ENCODE data around the gene DUSP8. TPM values are rescaled to one million over a fixed set of nuclear protein-coding genes. Genes with fewer than 3 reads are reported as not detected.

The DUSP8 gene
- total and polyA plus RNA-seq, 2 of the 8 experiments (the other 6 are each of a cell fraction or from before 2014, with no cell fraction given) = 2.8 to 3.6 TPM

DNA sequence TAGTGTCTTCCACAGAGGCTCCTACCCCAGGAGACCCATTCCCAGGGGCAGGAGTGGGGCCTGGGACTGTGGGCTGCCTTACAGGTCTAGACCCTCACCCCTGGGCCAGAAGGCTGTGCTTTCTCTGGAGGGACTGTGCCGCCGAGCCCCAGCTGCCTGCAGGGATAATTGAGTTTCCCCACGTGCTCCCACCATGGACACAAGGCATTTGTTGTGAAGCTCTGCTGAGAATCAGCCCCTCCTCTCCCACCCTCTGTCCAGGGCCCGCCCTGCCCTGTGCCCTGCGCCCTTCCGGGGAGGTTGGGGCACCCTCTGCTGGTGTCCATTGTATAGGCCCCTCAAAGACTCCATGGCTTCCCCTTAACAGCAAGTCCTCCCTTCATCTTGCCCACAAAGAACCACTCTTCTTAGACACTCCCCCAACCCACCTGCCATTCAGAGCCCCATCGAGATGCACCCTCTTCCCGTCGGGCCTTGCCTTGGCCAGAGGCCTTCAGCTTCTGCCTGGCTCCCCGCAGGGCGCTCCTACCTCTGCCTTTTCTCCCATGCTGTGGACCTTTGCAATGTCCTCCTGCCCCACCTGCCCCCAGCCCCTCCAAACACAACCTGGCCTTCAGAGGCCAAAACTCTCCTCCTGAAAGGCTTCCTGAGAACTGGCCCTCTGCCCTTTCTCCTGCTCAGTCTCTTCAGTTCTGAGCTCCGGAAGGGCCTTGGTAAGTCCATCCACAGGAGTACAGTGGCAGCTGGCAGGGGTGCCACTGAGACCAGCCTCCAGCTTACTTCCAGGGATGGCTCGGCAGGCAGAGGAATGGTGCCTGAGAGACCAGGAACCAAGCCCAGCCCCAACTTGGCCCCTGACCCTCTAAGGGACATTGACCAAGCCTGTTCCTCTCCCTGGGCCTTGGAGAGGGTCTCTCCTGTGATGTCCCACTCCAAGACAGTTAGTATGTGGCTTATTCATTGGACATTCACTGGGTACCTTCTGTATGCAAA is 22.4 kb downstream of the DUSP8 start:
- H3K4me2 ChIP-seq (ENCODE audit: insufficient read depth in 1 of 2, low read depth in 2 of 2, low read length in 2 of 2) = no peak overlapping the region; a peak in 1 of 4 replicates

More for the DNA sequence above, 22.4 kb downstream of the DUSP8 start:
- Histone ChIP-seq H3K14ac (ENCODE audit: insufficient read length) (no peak overlapping the region), H2BK120ac (replicated peaks; ENCODE audit: low read depth, low read length) (no peak overlapping the region), H2BK20ac (ENCODE audit: low read length) (peak overlapping the region; percentile 48; the same call in 1 of the 2 replicates), H2BK5ac (ENCODE audit: low read depth, low read length) (no peak overlapping the region; the same call in 1 of the 2 replicates), H3K23ac (ENCODE audit: insufficient read length) (no peak overlapping the region), H2AFZ (ENCODE audit: low read length) (no peak overlapping the region), H3K18ac (ENCODE audit: extremely low read depth, low read length) (no peak overlapping the region), H3K9ac (replicated peaks in 1 of 4; ENCODE audit: extremely low read depth in 1 of 4, low read depth in 3 of 4, low read length in 3 of 4) (no peak overlapping the region), H3K27ac (ENCODE audit: low read depth, low read length) (no peak overlapping the region), H3K27me3 (replicated peaks in 1 of 4; ENCODE audit: control insufficient read depth in 3 of 4, extremely low read depth in 1 of 4, insufficient read depth in 3 of 4, low read length in 3 of 4) (peaks cover 15 to 59% (median 47%) of the 10 kb centered on the region in 4 experiments), H3K79me1 (ENCODE audit: low read depth, low read length) (no peaks in the 10 kb centered on the region), H3K4me1 (replicated peaks in 1 of 4; ENCODE audit: control insufficient read depth in 3 of 4, insufficient read depth in 4 of 4, low read length in 3 of 4) (peaks cover 3 to 27% (median 14%) of the 10 kb centered on the region in 4 experiments), H4K5ac (ENCODE audit: insufficient read length, low read depth, low read length) (no peak overlapping the region), H2BK12ac (ENCODE audit: low read depth, low read length) (peak overlapping the region; percentile 90; the same call in 1 of the 2 replicates), H4K20me1 (replicated peaks in 1 of 2; ENCODE audit: control insufficient read depth in 1 of 2, insufficient read depth in 2 of 2, low read length in 2 of 2) (no peaks in the 10 kb centered on the region), H3K79me2 (ENCODE audit: control insufficient read depth in 1 of 2, insufficient read depth in 2 of 2, low read length in 2 of 2) (no peaks in the 10 kb centered on the region), H3K9me3 (ENCODE audit: insufficient read depth in 2 of 2, low read depth in 1 of 2, low read length in 1 of 2) (no peaks in the 10 kb centered on the region), H4K8ac (ENCODE audit: extremely low read depth, insufficient read depth, low read length) (no peak overlapping the region; the same call in 1 of the 2 replicates), H3K4me3 (ENCODE audit: extremely low read depth in 1 of 4, insufficient read depth in 2 of 4, low read depth in 3 of 4, low read length in 4 of 4) (peak overlapping the region in 1 of 4 experiments; percentile 64; a peak in 1 of 8 replicates), H3K36me3 (ENCODE audit: control insufficient read depth in 2 of 4, insufficient read depth in 4 of 4, low read length in 3 of 4) (no peaks in the 10 kb centered on the region), H3K56ac (replicated peaks; ENCODE audit: insufficient read length, low read depth, low read length) (no peak overlapping the region), H2BK15ac (ENCODE audit: low read length) (peak overlapping the region; percentile 81; the same call in 1 of the 2 replicates), H3K4ac (replicated peaks; ENCODE audit: insufficient read length, low read depth, low read length) (peak overlapping the region; percentile 32), H3K23me2 (ENCODE audit: low read depth, low read length) (peaks cover 26% of the 10 kb centered on the region; the same call in 1 of the 2 replicates), H2AK5ac (ENCODE audit: low read depth, low read length) (peak overlapping the region; percentile 66; the same call in 1 of the 2 replicates), H4K91ac (replicated peaks; ENCODE audit: insufficient read length, low read length) (peak overlapping the region; percentile 96)
- FAIRE-seq (no peak), DNase-seq (ENCODE audit: low read depth in 1 of 2, low spot score in 2 of 2) (no peak)
- CTCF ChIA-PET (ENCODE audit: partially characterized antibody) = interaction anchor here (0.6 to 7.2 kb wide), 9 partner anchors 11 to 260 kb away, joined by 3 to 144 read pairs (median 4); no protein-coding TSS in a partner anchor
- WGBS, 2 experiments (ENCODE audit: extremely low coverage in 1 of 2, insufficient coverage in 1 of 2, insufficient read length in 1 of 2, insufficient replicate concordance in 2 of 2, low coverage in 1 of 2, low lambda C conversion rate in 2 of 2, missing lambda C conversion rate in 1 of 2) = 85% methylated on average over 12 of the region's 13 CpGs; no CpG with 5 or more reads in 1 of the 2 experiments
- POLR2A ChIA-PET (ENCODE audit: partially characterized antibody) = interaction anchor here (1.0 to 5.4 kb wide), 5 partner anchors 9 to 24 kb away, joined by 3 to 60 read pairs (median 12); no protein-coding TSS in a partner anchor
- no peak for TF ChIP-seq CBX8 (IDR thresholded peaks at IDR 0.05; ENCODE audit: borderline replicate concordance, low read depth, low read length)
- TF ChIP-seq, protein P1, sequence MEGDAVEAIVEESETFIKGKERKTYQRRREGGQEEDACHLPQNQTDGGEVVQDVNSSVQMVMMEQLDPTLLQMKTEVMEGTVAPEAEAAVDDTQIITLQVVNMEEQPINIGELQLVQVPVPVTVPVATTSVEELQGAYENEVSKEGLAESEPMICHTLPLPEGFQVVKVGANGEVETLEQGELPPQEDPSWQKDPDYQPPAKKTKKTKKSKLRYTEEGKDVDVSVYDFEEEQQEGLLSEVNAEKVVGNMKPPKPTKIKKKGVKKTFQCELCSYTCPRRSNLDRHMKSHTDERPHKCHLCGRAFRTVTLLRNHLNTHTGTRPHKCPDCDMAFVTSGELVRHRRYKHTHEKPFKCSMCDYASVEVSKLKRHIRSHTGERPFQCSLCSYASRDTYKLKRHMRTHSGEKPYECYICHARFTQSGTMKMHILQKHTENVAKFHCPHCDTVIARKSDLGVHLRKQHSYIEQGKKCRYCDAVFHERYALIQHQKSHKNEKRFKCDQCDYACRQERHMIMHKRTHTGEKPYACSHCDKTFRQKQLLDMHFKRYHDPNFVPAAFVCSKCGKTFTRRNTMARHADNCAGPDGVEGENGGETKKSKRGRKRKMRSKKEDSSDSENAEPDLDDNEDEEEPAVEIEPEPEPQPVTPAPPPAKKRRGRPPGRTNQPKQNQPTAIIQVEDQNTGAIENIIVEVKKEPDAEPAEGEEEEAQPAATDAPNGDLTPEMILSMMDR (IDR thresholded peaks at IDR 0.05; ENCODE audit: control extremely low read depth in 1 of 3, insufficient read depth in 1 of 3, low read depth in 1 of 3, low read length in 3 of 3) = peak in 2 of 3 experiments; percentile 5 to 19; a peak in 1 of 4 replicates
